GM23338 (cell line): ENCODE results near the gene ROS1. TPM values are rescaled to one million over a fixed set of nuclear protein-coding genes. Genes with fewer than 3 reads are reported as not detected.
"Not testable (repeated sequence)": the region's sequence is repeated elsewhere in the genome, so short reads cannot be mapped to it uniquely, and the experiment has no call there.

Experiments
- ATAC-seq: fragments of 200-7000 bp; cut with Tn5 transposase; 3 replicates; pipeline ENCODE4 v1.9.1; 2020
- DNase-seq: peaks from one replicate; pipeline ENCODE4 v3.0.0-alpha.2; 2015; ENCODE audit warnings: low spot score
- H2AFZ ChIP-seq: fragments of 200-600 bp; sonication (generic); 2 replicates; pipeline ENCODE4 v1.8.0; 2016; ENCODE audit warnings: antibody characterized with exemption, mild to moderate bottlenecking, moderate library complexity
- H3F3A ChIP-seq: fragments of 200-600 bp; sonication (generic); replicated peaks from 2 replicates; pipeline ENCODE4 v1.8.0; 2017; ENCODE audit warnings: antibody characterized with exemption, mixed run types, low read depth
- H3K27ac ChIP-seq: fragments of 200-600 bp; sonication (generic); 2 replicates; pipeline ENCODE4 v1.6.1; 2016; ENCODE audit warnings: low read depth
- H3K27me3 ChIP-seq: fragments of 200-600 bp; sonication (generic); 2 replicates; pipeline ENCODE4 v1.8.0; 2016; ENCODE audit warnings: mild to moderate bottlenecking, mixed run types, moderate library complexity; ENCODE audit not compliant: insufficient read depth
- H3K36me3 ChIP-seq: fragments of 200-600 bp; sonication (generic); 2 replicates; pipeline ENCODE4 v1.8.0; 2016; ENCODE audit warnings: mild to moderate bottlenecking; ENCODE audit not compliant: insufficient read depth
- H3K4me1 ChIP-seq: fragments of 200-600 bp; sonication (generic); 2 replicates; pipeline ENCODE4 v1.8.0; 2016; ENCODE audit warnings: mild to moderate bottlenecking, moderate library complexity; ENCODE audit not compliant: insufficient read depth
- H3K4me2 ChIP-seq: fragments of 200-600 bp; sonication (generic); 2 replicates; pipeline ENCODE4 v1.7.1; 2017; ENCODE audit warnings: mixed run types
- H3K4me3 ChIP-seq: fragments of 200-600 bp; sonication (generic); 2 replicates; pipeline ENCODE4 v1.6.1; 2016; ENCODE audit warnings: mixed run types
- H3K79me2 ChIP-seq: fragments of 200-600 bp; sonication (generic); replicated peaks from 2 replicates; pipeline ENCODE4 v1.8.0; 2017; ENCODE audit warnings: mild to moderate bottlenecking; ENCODE audit not compliant: insufficient read depth
- H3K9me2 ChIP-seq: fragments of 200-600 bp; sonication (generic); 2 replicates; pipeline ENCODE4 v1.8.0; 2017; ENCODE audit not compliant: insufficient read depth
- H4K20me1 ChIP-seq: fragments of 200-600 bp; sonication (generic); replicated peaks from 2 replicates; pipeline ENCODE4 v1.8.0; 2017; ENCODE audit warnings: mild to moderate bottlenecking; ENCODE audit not compliant: insufficient read depth
- H3K27ac Mint-ChIP-seq: 2 replicates; pipeline ENCODE4 v1.8.0; 2020; ENCODE audit warnings: inconsistent platforms, mild to moderate bottlenecking, moderate library complexity, mixed read lengths
- H3K27me3 Mint-ChIP-seq: 3 replicates; pipeline ENCODE4 v1.8.0; 2022; ENCODE audit warnings: low read depth, mild to moderate bottlenecking, moderate library complexity, mixed read lengths, inconsistent platforms; ENCODE audit not compliant: insufficient read depth, poor library complexity
- H3K36me3 Mint-ChIP-seq: 3 replicates; pipeline ENCODE4 v1.8.0; 2021; ENCODE audit warnings: low read depth, mild to moderate bottlenecking, inconsistent platforms, moderate library complexity, mixed read lengths
- H3K4me1 Mint-ChIP-seq: 3 replicates; pipeline ENCODE4 v1.8.0; 2020; ENCODE audit warnings: mild to moderate bottlenecking, inconsistent platforms, mixed read lengths
- H3K4me3 Mint-ChIP-seq: 3 replicates; pipeline ENCODE4 v1.8.0; 2021; ENCODE audit warnings: moderate library complexity, mild to moderate bottlenecking, inconsistent platforms, mixed read lengths
- H3K9me3 Mint-ChIP-seq: 3 replicates; pipeline ENCODE4 v1.8.0; 2020; ENCODE audit warnings: moderate library complexity, mild to moderate bottlenecking, inconsistent platforms, mixed read lengths
- EZH2 ChIP-seq: fragments of 200-600 bp; sonication (generic); IDR thresholded peaks from one replicate; pipeline ENCODE4 v1.8.0; 2017; ENCODE audit warnings: antibody characterized with exemption, mild to moderate bottlenecking, low read depth; ENCODE audit not compliant: unreplicated experiment
- STAT1 ChIP-seq: IDR thresholded peaks from one replicate; pipeline ENCODE4 v1.6.1; 2016; ENCODE audit warnings: antibody characterized with exemption; ENCODE audit not compliant: unreplicated experiment
- polyA plus RNA-seq: library from polyadenylated mRNA; unstranded; fragments of >200 nt; fragmentation: Nextera tagmentation; extraction: Ambion mirVana; gene quantifications from 2 replicates; pipeline ENCODE4 v1.2.1, GENCODE V29; 2016
- total RNA-seq: library from RNA; depleted of rRNA; stranded (reverse); fragments of >200 nt; shearing (Covaris generic); gene quantifications from 2 replicates; pipeline ENCODE4 v1.2.3, GENCODE V29; 2014
- TF ChIP-seq, protein P1 (sequence below), 2 experiments: fragments of 200-600 bp in 1 of 2; sonication (generic) in 1 of 2; conservative IDR thresholded peaks; 2 replicates each; pipeline versions ENCODE4 v1.5.1 to v1.6.1; 2016 to 2017; ENCODE audit warnings: antibody characterized with exemption in 2 of 2, low read depth in 2 of 2, mild to moderate bottlenecking in 2 of 2, moderate library complexity in 1 of 2
- TF ChIP-seq, protein P2 (sequence below): IDR thresholded peaks from one replicate; pipeline ENCODE4 v1.6.1; 2018; ENCODE audit warnings: antibody characterized with exemption; ENCODE audit not compliant: unreplicated experiment
- TF ChIP-seq, protein P3 (sequence below): fragments of 250-450 bp; sonication (Bioruptor Pico); IDR thresholded peaks from 2 replicates; pipeline ENCODE4 v1.5.0; 2020; ENCODE audit warnings: mild to moderate bottlenecking, moderate library complexity

ROS1 gene
- total and polyA plus RNA-seq, 2 experiments from 2014 or later: not detected

DNA sequence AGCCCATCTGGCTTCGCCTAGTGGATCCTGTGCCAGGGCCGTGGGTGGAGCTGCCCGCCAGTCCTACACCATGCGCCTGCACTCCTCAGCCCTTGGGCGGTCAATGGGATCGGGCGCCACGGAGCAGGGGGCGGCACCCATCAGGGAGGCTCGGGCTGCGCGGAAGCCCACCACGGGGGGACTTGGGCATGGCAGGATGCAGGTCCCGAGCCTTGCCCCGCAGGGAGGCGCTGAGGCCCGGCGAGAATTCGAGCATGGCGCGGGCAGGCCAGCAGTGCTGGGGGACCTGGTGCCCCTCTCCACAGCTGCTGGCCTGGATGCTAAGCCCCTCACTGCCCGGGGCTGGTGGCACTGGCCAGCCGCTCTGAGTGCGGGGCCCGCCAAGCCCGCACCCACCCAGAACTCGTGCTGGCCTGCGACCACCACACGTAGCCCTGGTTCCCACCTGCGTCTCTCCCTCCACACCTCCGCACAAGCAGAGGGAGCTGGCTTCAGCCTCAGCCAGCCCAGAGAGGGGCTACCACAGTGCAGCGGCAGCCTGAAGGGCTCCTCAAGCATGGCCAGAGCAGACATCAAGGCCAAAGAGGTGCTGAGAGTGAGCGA lies 52.4 kb downstream of the ROS1 start:
- H3K4me2 ChIP-seq: no peak overlapping the region
- no peaks in the 10 kb centered on the region for H4K20me1 ChIP-seq
- no peak overlapping the region for H3K27ac ChIP-seq
- no peaks in the 10 kb centered on the region for H3F3A ChIP-seq
- Mint-ChIP-seq H3K9me3 (peaks cover 12% of the 10 kb centered on the region), H3K27me3 (peaks cover 2% of the 10 kb centered on the region), H3K4me3 (no peak overlapping the region), H3K4me1 (peaks cover 6% of the 10 kb centered on the region), H3K36me3 (0 out of 3 replicates have a peak, but pooled peaks cover 3% of the 10 kb centered on the region), H3K27ac (no peak overlapping the region)
- ATAC-seq (no peak), DNase-seq (no peak)
- no peaks in the 10 kb centered on the region for H3K27me3 ChIP-seq
- H3K79me2 ChIP-seq: no peaks in the 10 kb centered on the region
- H2AFZ ChIP-seq: no peak overlapping the region
- no peaks in the 10 kb centered on the region; the same call in 1 of the 2 replicates for H3K4me1 ChIP-seq
- TF ChIP-seq STAT1 (no peak), EZH2 (no peak)
- TF ChIP-seq, protein P1, sequence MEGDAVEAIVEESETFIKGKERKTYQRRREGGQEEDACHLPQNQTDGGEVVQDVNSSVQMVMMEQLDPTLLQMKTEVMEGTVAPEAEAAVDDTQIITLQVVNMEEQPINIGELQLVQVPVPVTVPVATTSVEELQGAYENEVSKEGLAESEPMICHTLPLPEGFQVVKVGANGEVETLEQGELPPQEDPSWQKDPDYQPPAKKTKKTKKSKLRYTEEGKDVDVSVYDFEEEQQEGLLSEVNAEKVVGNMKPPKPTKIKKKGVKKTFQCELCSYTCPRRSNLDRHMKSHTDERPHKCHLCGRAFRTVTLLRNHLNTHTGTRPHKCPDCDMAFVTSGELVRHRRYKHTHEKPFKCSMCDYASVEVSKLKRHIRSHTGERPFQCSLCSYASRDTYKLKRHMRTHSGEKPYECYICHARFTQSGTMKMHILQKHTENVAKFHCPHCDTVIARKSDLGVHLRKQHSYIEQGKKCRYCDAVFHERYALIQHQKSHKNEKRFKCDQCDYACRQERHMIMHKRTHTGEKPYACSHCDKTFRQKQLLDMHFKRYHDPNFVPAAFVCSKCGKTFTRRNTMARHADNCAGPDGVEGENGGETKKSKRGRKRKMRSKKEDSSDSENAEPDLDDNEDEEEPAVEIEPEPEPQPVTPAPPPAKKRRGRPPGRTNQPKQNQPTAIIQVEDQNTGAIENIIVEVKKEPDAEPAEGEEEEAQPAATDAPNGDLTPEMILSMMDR (conservative IDR thresholded peaks at IDR 0.05; ENCODE audit: low read depth in 2 of 2): no peak
- TF ChIP-seq, protein P2, sequence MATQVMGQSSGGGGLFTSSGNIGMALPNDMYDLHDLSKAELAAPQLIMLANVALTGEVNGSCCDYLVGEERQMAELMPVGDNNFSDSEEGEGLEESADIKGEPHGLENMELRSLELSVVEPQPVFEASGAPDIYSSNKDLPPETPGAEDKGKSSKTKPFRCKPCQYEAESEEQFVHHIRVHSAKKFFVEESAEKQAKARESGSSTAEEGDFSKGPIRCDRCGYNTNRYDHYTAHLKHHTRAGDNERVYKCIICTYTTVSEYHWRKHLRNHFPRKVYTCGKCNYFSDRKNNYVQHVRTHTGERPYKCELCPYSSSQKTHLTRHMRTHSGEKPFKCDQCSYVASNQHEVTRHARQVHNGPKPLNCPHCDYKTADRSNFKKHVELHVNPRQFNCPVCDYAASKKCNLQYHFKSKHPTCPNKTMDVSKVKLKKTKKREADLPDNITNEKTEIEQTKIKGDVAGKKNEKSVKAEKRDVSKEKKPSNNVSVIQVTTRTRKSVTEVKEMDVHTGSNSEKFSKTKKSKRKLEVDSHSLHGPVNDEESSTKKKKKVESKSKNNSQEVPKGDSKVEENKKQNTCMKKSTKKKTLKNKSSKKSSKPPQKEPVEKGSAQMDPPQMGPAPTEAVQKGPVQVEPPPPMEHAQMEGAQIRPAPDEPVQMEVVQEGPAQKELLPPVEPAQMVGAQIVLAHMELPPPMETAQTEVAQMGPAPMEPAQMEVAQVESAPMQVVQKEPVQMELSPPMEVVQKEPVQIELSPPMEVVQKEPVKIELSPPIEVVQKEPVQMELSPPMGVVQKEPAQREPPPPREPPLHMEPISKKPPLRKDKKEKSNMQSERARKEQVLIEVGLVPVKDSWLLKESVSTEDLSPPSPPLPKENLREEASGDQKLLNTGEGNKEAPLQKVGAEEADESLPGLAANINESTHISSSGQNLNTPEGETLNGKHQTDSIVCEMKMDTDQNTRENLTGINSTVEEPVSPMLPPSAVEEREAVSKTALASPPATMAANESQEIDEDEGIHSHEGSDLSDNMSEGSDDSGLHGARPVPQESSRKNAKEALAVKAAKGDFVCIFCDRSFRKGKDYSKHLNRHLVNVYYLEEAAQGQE: no peak
- TF ChIP-seq, protein P3, sequence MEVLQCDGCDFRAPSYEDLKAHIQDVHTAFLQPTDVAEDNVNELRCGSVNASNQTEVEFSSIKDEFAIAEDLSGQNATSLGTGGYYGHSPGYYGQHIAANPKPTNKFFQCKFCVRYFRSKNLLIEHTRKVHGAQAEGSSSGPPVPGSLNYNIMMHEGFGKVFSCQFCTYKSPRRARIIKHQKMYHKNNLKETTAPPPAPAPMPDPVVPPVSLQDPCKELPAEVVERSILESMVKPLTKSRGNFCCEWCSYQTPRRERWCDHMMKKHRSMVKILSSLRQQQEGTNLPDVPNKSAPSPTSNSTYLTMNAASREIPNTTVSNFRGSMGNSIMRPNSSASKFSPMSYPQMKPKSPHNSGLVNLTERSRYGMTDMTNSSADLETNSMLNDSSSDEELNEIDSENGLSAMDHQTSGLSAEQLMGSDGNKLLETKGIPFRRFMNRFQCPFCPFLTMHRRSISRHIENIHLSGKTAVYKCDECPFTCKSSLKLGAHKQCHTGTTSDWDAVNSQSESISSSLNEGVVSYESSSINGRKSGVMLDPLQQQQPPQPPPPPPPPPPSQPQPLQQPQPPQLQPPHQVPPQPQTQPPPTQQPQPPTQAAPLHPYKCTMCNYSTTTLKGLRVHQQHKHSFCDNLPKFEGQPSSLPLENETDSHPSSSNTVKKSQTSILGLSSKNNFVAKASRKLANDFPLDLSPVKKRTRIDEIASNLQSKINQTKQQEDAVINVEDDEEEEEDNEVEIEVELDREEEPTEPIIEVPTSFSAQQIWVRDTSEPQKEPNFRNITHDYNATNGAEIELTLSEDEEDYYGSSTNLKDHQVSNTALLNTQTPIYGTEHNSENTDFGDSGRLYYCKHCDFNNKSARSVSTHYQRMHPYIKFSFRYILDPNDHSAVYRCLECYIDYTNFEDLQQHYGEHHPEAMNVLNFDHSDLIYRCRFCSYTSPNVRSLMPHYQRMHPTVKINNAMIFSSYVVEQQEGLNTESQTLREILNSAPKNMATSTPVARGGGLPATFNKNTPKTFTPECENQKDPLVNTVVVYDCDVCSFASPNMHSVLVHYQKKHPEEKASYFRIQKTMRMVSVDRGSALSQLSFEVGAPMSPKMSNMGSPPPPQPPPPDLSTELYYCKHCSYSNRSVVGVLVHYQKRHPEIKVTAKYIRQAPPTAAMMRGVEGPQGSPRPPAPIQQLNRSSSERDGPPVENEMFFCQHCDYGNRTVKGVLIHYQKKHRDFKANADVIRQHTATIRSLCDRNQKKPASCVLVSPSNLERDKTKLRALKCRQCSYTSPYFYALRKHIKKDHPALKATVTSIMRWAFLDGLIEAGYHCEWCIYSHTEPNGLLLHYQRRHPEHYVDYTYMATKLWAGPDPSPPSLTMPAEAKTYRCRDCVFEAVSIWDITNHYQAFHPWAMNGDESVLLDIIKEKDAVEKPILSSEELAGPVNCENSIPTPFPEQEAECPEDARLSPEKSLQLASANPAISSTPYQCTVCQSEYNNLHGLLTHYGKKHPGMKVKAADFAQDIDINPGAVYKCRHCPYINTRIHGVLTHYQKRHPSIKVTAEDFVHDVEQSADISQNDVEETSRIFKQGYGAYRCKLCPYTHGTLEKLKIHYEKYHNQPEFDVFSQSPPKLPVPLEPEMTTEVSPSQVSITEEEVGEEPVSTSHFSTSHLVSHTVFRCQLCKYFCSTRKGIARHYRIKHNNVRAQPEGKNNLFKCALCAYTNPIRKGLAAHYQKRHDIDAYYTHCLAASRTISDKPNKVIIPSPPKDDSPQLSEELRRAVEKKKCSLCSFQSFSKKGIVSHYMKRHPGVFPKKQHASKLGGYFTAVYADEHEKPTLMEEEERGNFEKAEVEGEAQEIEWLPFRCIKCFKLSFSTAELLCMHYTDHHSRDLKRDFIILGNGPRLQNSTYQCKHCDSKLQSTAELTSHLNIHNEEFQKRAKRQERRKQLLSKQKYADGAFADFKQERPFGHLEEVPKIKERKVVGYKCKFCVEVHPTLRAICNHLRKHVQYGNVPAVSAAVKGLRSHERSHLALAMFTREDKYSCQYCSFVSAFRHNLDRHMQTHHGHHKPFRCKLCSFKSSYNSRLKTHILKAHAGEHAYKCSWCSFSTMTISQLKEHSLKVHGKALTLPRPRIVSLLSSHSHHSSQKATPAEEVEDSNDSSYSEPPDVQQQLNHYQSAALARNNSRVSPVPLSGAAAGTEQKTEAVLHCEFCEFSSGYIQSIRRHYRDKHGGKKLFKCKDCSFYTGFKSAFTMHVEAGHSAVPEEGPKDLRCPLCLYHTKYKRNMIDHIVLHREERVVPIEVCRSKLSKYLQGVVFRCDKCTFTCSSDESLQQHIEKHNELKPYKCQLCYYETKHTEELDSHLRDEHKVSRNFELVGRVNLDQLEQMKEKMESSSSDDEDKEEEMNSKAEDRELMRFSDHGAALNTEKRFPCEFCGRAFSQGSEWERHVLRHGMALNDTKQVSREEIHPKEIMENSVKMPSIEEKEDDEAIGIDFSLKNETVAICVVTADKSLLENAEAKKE: no peak
- no peak overlapping the region for H3K4me3 ChIP-seq
- H3K9me2 ChIP-seq: peaks cover 4% of the 10 kb centered on the region; the same call in 1 of the 2 replicates
- H3K36me3 ChIP-seq: no peaks in the 10 kb centered on the region

DNA sequence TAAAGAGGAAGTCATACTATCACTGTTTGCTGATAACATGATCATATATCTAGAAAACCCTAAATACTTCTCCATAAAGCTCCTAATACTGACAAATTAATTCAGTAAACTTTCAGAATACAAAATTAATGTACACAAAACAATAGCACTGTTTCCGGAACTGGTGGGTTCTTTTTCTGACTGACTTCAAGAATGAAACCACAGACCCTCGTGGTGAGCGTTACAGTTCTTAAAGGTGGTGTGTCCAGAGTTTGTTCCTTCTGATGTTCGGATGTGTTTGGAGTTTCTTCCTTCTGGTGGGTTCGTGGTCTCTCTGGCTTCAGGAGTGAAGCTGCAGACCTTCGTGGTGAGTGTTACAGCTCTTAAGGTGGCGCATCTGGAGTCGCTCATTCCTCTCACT lies 53.5 kb downstream of the ROS1 start:
- not testable (repeated sequence) for H3F3A ChIP-seq, H3K27ac ChIP-seq, H3K27ac Mint-ChIP-seq, H3K4me3 ChIP-seq, H3K4me3 Mint-ChIP-seq, H3K4me1 ChIP-seq, H4K20me1 ChIP-seq, H3K36me3 ChIP-seq, H3K27me3 Mint-ChIP-seq, ATAC-seq, H3K79me2 ChIP-seq, H3K4me1 Mint-ChIP-seq, DNase-seq, H3K4me2 ChIP-seq, H2AFZ ChIP-seq, H3K9me2 ChIP-seq, H3K27me3 ChIP-seq, H3K36me3 Mint-ChIP-seq
- H3K9me3 Mint-ChIP-seq: peaks cover 12% of the 10 kb centered on the region
